GM19438 (cell line): ENCODE data around the gene GGA3.
"Not testable (repeated sequence)": the region's sequence is repeated elsewhere in the genome, so short reads cannot be mapped to it uniquely, and the experiment has no call there.

Experiments used
- ATAC-seq: cut with Tn5 transposase; IDR thresholded peaks from one replicate; pipeline ENCODE4 v1.9.1; 2021; ENCODE audit warnings: low read depth; ENCODE audit not compliant: unreplicated experiment

Gene GGA3

GRCh38 chr17:75261336-75262111 lies at the start of gene GGA3, which contains the start of gene MRPS7:
TSS of gene GGA3 (minus strand) at chr17:75261606. CDS start at chr17:75261587, 19 bp downstream.
TSS of gene MRPS7 (plus strand) at chr17:75261879. CDS start at chr17:75261901, 22 bp downstream.
- ATAC-seq, result peak; percentile 91

- ATAC-seq, result no peak
Observed at GRCh38 chr17:75308732-75309629, 47.6 kb upstream of the GGA3 start.

GRCh38 chr17:75307957-75308731 lies 46.7 kb upstream of the GGA3 start:
- no peak for ATAC-seq

DNA sequence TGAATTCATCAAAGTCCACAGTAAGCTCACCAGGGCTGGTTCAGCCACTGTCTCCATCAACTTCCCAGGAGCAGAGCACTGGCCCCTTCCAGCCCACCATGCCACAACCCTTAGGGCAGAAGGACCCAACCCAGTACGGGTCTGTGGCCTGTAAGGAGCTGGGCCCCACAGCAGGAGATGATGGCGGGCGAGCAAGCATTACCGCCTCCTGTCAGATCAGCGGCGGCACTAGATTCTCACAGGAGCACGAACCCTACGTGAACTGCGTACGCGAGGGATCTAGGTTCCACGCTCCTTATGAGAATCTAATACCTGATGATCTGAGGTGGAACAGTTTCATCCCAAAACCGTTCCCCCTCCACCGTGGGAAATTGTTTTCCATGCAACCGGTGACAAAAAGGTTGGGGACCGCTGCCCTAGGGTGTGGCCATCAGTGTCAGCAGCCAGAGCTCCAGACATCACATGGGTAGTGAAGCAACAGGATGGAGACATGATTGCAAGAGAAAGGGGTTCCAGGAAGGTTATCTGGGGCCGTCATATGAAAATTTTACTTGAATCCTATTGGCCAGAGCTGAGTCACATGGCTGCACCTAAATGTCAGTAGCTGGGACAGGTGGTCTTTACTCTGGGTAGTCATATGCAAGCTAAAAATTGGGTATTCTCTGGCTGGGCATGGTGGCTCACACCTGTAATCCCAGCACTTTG lies 40.2 kb upstream of the GGA3 start:
- no peak for ATAC-seq

DNA sequence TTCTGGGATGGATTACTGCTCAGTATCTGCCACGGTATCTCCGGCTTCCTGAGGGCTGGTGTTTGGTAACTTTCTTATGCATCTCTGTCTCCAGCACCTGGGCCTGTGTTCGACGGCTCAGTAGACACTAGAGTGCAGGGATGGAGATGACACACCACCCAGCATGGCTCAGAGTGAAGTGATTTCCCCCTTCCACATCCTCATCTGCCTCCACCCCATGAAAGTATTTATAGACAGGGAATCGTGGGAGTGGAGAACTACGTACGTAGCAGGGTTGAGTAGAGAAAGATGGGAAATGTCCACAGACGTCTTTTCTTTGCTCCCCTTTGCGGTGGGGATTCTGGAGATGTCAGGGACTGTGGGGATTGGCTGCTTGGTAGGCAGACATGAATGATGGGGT lies 39.6 kb upstream of the GGA3 start:
- ATAC-seq, result no peak

GRCh38 chr17:75300280-75300679 lies 38.9 kb upstream of the GGA3 start:
- no peak for ATAC-seq

DNA sequence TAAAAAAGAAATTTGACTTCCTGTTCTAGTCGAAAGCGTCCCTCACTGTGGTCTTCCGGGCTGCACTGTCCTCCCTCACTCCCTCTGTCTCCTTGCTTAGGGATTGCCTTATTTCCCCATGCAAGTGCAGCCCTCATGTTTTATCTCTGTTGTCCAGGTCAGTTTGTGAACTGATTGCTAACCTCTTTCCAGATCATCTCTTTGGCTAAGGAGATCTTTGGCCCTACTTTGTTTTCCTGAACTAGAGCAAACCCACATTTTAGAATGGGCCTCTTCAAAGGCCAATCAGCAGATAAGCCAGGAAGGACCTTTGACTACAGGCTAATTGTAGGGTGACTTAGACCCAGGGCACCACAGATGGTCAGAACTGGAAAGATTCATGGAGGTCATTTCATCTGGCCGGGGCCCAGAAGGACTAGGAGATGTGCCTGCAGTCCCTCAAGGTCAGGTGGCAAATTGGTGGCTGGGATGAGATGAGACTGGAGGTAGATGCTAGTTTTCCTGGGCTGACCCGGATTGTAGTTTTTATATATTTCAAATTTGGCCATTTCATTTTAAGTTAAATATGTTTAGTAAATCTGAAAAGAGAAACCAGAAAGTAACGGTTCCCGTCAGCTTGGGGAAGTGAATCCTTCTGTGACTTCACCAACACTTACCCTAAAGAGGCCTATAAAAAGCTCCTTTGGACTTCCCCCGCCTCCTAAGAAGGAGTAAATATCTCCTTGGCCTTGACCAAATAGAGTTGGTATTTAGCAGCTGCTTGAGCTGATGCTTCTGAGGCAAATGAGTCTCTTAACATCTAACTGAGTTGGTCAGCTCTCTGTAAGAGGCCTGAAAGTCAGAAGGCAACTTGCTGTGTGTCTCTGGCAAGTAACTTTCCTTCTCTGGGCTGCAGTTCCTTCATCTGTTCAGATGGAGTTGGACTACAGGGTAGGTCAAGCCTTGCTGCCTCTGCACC lies 34.1 kb upstream of the GGA3 start:
- ATAC-seq, result peak; percentile 48

- ATAC-seq, result not testable (repeated sequence)
Observed at GRCh38 chr17:75292810-75293448, 31.5 kb upstream of the GGA3 start.

DNA sequence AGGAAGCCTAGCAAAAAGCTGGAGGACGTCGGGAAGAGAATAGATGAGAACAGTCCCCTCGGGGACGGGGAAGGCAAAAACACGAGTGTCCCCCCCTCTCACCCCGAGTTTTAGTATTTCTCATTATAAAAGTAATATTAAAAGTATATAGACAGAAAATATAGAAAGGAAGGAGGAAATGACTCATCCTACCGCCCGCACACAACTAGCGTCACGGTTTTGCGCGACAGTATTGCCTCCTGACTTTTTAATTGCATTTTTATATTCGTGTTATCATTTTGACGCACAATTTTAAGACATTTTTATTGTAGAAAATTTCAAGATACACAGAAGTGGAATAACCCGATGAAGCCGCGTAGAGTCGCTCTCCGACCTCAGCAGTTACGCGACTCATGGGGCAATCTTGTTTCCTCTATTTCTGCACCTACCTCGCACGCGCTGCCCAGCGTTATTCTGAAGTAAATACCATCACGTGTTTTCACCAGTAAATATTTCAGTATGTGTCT lies 28.5 kb upstream of the GGA3 start:
- ATAC-seq, result no peak

DNA sequence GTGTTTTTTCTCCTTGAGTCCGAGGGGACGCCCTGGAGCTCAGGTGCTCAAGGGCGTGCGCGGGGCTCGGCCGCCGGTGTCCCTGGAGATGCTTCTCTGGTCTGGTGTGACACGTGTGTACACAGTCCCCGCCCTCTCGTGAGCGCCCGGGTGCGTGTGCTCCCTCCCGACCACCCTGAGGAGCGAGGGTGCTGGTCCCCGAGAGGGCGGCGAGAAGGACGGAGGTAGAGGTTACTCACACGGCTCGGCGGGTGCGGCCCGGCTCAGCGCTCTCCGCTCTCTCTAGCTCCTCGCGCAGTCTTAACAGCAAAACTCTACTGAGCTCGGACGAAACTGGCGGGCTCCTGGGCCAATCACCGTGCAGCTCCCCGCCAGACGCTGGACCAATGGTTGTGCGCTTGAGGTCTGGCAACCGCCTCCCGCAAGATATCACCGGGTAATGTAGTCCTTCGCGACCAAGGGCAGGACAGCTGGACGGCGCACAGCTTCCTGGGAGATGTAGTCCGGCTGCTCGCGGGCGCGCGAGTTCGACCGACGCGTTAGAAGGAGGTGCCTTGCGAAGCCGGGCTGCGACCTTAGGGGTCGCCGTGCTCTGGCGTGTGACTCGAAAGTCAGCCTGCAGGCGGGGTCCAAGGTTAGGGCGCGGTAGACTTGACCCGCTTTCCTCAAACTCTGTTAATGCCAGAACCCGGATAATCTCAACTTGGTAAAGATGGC lies 27.9 kb upstream of the GGA3 start, which contains the start of gene SLC25A19:
Gene SLC25A19 (minus strand): TSS at position 319 of the 717 bp plus-strand sequence. CDS start 2,669 bp downstream, outside the sequence.
- peak; percentile 91 for ATAC-seq

DNA sequence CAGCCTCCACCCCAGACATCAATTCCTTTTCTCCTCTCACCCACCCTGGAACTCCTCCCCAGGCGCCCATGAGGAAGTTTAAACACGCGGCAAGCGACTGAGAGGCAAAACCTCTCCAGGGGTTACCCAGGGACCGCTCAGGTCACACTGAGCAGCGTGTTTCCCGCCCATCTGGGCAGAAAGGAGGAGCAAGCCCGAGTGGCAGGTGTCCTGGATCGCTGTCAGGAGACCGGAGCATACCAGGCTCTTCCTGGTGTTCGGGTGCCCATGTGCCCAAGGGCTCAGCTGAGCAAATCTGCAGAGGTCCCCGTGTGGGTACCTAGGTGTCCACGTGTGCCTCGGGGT lies 27.3 kb upstream of the GGA3 start:
- ATAC-seq, result peak; percentile 13

DNA sequence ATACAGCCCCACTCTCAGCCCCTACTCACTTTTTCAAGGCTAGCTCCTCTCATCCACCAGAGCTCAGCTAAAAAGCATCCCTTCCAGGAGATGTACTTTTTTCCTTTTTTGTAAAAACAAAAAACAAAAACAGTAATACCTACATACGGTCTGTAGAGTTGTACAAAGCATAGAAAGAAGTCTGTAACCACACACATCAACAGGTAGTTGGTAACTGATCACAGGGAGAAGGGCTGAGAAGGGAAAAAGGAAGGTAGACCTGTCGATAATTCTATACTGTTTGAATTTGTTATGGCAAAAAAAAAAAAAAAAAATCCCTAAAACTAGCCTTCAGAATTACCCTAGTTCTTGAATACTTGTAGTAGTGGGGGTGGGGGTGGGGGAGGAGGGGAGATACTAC lies 27.0 kb upstream of the GGA3 start:
- no peak for ATAC-seq

- ATAC-seq, result no peak
Observed at GRCh38 chr17:75287221-75287620, 25.8 kb upstream of the GGA3 start.

- no peak for ATAC-seq
Observed at GRCh38 chr17:75285123-75285522, 23.7 kb upstream of the GGA3 start.

- ATAC-seq, result not testable (repeated sequence)
Observed at GRCh38 chr17:75280189-75280588, 18.8 kb upstream of the GGA3 start.

GRCh38 chr17:75277664-75278071 lies 16.3 kb upstream of the GGA3 start:
- no peak for ATAC-seq

DNA sequence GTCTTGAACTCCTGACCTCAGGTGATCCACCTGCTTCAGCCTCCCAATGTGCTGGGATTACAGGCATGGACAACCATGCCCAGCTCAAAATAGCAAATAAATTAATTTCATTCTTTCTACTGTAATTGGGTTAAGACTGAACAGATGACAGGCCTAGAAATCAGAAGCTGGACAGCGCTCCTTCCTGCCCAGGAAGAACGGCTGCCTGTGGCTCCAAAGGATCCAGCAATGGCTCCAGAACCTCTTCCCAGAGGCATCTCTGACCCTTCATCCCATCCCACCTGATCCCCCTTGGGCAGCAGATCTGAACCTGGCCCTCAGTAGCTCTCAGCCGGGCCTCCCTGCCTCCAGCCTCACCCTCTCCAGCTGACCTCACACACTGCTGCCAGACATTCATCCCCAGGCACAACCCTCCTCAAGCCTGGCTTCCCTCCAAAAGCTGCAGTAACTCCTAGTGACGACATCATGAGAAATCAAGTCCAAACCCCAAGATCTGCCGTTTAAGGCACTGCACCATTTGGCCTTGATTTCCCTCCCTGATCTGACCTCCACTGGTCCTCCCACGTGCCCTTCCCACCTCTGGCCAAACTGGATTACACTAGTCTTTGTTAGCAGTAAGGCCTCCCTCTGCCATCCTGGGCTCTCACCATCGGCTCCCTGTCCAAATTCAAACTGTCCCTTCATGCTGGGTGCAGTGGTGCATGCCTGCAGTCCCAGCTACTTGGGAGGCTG lies 12.7 kb upstream of the GGA3 start:
- no peak for ATAC-seq
